Activated naive CD8-positive, alpha-beta T cell (primary cell): ENCODE data around the gene AIFM1.
A peak's percentile ranks its signal among the peaks of the same experiment; 100 is the strongest.

Experiments
- H3K27ac Mint-ChIP-seq: one replicate; pipeline ENCODE4 v1.8.0; 2021; ENCODE audit warnings: mixed read lengths
- H3K27me3 Mint-ChIP-seq: one replicate; pipeline ENCODE4 v1.8.0; 2021; ENCODE audit warnings: mixed read lengths
- H3K36me3 Mint-ChIP-seq: one replicate; pipeline ENCODE4 v1.8.0; 2021; ENCODE audit warnings: mixed read lengths
- H3K4me1 Mint-ChIP-seq: one replicate; pipeline ENCODE4 v1.8.0; 2021; ENCODE audit warnings: low read depth, mixed read lengths
- H3K4me3 Mint-ChIP-seq: one replicate; pipeline ENCODE4 v1.8.0; 2021; ENCODE audit warnings: mild to moderate bottlenecking, mixed read lengths
- H3K9me3 Mint-ChIP-seq: one replicate; pipeline ENCODE4 v1.8.0; 2021; ENCODE audit warnings: low read depth, mixed read lengths

The AIFM1 gene

GRCh38 chrX:130174937-130175336 lies 9.3 kb upstream of the AIFM1 start:
- peak overlapping the region; percentile 91 for H3K27ac Mint-ChIP-seq
- H3K27me3 Mint-ChIP-seq, result no peaks in the 10 kb centered on the region
- H3K4me1 Mint-ChIP-seq, result peaks cover 61% of the 10 kb centered on the region
- peaks cover 2% of the 10 kb centered on the region for H3K36me3 Mint-ChIP-seq
- no peaks in the 10 kb centered on the region for H3K9me3 Mint-ChIP-seq
- H3K4me3 Mint-ChIP-seq, result peak overlapping the region; percentile 0

GRCh38 chrX:130174045-130174704 lies 8.5 kb upstream of the AIFM1 start:
- Mint-ChIP-seq H3K4me3 (peak overlapping the region; percentile 93), H3K9me3 (no peaks in the 10 kb centered on the region), H3K27ac (peak overlapping the region; percentile 91), H3K27me3 (no peaks in the 10 kb centered on the region), H3K4me1 (peaks cover 53% of the 10 kb centered on the region), H3K36me3 (no peaks in the 10 kb centered on the region)

DNA sequence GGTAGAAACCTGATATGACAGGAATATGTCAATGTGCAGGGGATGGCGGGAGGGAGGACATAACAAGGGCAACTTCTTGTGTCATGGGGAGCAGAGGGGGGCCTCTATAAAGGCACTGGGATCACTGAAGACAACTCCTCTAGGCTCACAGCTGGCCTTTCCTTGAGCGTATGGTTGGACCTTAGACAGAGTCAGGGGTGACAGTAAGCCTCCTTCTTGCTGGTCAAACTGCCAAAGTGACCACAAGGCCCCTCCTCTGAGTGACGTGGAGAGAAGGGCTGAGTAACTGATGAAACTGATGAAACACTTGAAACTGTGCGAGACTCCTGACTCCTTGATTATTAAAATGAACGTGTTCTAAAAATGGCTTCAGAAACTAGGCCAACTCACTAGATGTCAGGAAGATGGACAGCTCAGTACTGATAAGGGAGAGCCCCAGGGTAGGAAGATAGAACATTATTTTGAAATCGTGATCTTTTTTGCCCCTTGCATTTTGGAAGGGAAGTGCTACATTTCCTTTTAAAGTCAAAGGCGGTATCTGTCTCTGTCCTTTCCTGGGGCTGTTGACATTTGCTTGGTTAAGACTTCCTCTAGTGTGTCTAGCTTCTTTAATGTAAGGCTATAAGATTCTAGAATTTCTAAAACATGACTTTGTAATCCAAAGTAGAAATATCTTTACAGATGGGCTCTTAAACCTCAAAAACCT lies 7.7 kb upstream of the AIFM1 start:
- Mint-ChIP-seq H3K27me3 (no peaks in the 10 kb centered on the region), H3K36me3 (no peaks in the 10 kb centered on the region), H3K4me1 (peaks cover 53% of the 10 kb centered on the region), H3K27ac (peak overlapping the region; percentile 91), H3K9me3 (no peaks in the 10 kb centered on the region), H3K4me3 (peak overlapping the region; percentile 93)

DNA sequence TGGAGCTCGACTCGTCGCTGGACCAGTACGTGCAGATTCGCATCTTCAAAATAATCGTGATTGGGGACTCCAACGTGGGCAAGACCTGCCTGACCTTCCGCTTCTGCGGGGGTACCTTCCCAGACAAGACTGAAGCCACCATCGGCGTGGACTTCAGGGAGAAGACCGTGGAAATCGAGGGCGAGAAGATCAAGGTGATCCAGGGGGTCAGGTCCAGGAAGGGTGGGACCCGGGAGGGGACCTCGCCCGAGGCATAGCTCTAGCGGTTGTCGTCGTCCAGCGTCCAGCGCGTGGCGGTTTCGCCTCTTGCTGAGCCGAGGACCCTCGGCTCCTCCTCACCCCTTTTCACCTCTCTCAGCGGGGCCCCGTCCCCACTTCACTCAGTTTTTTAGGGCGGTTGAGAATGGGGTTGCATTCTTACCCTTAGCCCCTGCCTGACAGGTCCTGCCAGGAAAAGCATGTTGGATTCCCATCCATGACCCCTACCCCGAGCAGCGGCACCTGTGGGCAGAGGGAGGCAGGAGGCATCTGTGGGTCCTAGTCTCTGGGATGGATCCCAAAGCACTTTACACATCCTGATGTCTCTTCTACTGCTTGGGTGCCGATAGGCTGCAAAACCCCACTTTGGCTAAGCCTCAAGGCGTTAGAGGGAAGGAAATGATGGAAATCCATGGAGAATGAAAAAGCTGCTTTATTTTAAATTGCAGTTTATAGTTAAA lies 6.6 kb upstream of the AIFM1 start:
- peak overlapping the region; percentile 93 for H3K4me3 Mint-ChIP-seq
- H3K27ac Mint-ChIP-seq, result peak overlapping the region; percentile 91
- no peaks in the 10 kb centered on the region for H3K27me3 Mint-ChIP-seq
- H3K4me1 Mint-ChIP-seq, result peaks cover 44% of the 10 kb centered on the region
- no peaks in the 10 kb centered on the region for H3K9me3 Mint-ChIP-seq
- H3K36me3 Mint-ChIP-seq, result no peaks in the 10 kb centered on the region

- Mint-ChIP-seq H3K27me3 (no peaks in the 10 kb centered on the region), H3K27ac (peak within 1 kb of the TSS; percentile 91), H3K36me3 (no peaks in the 10 kb centered on the region), H3K4me3 (peak within 1 kb of the TSS; percentile 93), H3K4me1 (peaks cover 43% of the 10 kb centered on the region), H3K9me3 (no peaks in the 10 kb centered on the region)
Measured at GRCh38 chrX:130171446-130172126, 5.9 kb upstream of the AIFM1 start, which contains the start of gene RAB33A. Gene RAB33A, plus strand, starts transcription at chrX:130171962. Its CDS starts 101 bp downstream, at chrX:130172063.

DNA sequence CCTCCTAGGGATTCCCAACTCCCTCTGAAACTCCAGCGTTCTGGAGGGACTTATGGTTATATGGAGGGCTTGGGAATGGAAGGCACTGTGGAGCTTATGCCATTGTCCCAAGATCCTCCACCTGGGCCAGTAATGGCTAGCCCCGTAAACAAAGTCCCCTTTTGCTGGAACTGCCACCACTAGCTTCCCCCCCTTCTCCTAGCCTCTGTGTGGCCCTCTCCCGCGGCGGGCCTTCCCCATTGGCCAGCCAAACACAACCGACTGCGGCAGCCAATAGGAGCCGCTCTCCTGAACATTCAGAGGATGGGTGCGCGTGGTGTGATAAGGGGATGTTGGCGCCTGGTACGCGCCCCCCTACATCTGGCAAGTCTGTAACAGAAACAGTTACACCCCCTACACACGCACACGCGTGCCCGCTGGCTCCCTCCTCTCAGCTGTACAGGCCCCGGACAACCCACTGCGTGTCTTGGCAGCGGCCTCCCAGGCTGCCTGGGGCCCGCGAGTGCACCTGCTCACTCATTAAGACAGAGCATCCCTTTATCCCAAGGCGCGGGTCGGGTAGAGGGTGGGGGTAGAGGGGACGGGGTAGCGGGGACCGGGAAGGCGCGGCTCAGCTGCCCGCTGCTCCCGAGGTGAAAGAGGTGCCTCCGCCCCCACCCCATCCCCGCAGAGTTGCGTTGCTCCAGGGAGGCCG lies 5.3 kb upstream of the AIFM1 start:
- Mint-ChIP-seq H3K27me3 (no peaks in the 10 kb centered on the region), H3K4me1 (peaks cover 37% of the 10 kb centered on the region), H3K9me3 (no peaks in the 10 kb centered on the region), H3K27ac (peak overlapping the region; percentile 68), H3K36me3 (no peaks in the 10 kb centered on the region), H3K4me3 (peak overlapping the region; percentile 93)

DNA sequence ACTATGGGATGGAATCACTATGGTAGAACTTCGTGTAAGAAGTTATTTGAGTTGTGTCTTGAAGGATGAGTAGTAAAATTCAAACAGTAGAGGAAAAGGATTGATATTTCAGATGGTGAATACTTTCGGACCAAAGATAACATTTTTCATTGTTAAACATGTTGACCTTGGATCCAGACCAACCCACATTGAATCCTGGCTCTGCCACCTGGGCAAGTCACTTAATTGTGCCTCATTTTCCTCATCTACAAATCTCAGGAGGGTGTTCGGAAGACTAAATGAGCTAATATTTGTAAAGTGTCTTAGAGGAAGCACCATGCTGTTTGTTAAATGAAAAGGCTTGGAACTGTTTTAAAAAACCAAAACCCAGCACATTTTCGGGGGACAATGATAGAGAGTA lies 1.4 kb upstream of the AIFM1 start:
- peak overlapping the region; percentile 90 for H3K4me3 Mint-ChIP-seq
- no peaks in the 10 kb centered on the region for H3K9me3 Mint-ChIP-seq
- peak overlapping the region; percentile 89 for H3K27ac Mint-ChIP-seq
- peaks cover 34% of the 10 kb centered on the region for H3K4me1 Mint-ChIP-seq
- H3K27me3 Mint-ChIP-seq, result no peaks in the 10 kb centered on the region
- no peaks in the 10 kb centered on the region for H3K36me3 Mint-ChIP-seq

- Mint-ChIP-seq H3K9me3 (no peaks in the 10 kb centered on the region), H3K36me3 (no peaks in the 10 kb centered on the region), H3K27ac (peak overlapping the region; percentile 89), H3K4me1 (peaks cover 36% of the 10 kb centered on the region), H3K27me3 (no peaks in the 10 kb centered on the region), H3K4me3 (peak overlapping the region; percentile 90)
Measured at GRCh38 chrX:130166503-130166777, 799 bp upstream of the AIFM1 start.

DNA sequence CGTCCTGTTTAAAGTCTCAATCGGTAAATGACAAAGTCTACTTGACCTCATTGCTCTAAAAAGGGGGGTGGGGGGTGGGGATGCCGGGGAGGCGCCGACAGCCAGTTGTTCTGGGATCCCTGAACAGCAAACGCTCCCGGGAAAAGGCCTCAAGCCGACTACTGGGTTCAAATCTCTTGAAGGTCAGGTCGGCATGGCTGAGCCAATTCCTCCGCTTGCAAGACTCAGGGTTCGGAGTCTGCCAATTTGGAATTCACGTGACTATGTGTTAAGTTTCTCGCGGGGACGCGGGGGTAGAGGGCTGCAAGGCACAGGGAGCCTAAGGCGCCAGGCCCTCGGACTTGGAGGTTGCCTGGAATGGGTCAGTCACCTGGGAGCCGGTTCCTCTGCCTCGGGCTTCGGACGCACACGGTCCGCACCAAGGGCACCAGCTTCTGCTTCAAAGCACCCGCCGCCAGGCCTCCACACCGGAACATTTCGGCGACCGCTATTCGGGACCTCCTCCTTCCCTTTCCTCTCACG lies 399 bp downstream of the AIFM1 start:
- Mint-ChIP-seq H3K4me3 (peak overlapping the region; percentile 90), H3K4me1 (peaks cover 34% of the 10 kb centered on the region), H3K36me3 (no peaks in the 10 kb centered on the region), H3K27ac (peak overlapping the region; percentile 89), H3K9me3 (no peaks in the 10 kb centered on the region), H3K27me3 (no peaks in the 10 kb centered on the region)

GRCh38 chrX:130163398-130163797 lies 2.2 kb downstream of the AIFM1 start:
- Mint-ChIP-seq H3K27me3 (no peaks in the 10 kb centered on the region), H3K4me3 (peak overlapping the region; percentile 59), H3K36me3 (no peaks in the 10 kb centered on the region), H3K9me3 (no peaks in the 10 kb centered on the region), H3K4me1 (peaks cover 42% of the 10 kb centered on the region), H3K27ac (no peak overlapping the region)

DNA sequence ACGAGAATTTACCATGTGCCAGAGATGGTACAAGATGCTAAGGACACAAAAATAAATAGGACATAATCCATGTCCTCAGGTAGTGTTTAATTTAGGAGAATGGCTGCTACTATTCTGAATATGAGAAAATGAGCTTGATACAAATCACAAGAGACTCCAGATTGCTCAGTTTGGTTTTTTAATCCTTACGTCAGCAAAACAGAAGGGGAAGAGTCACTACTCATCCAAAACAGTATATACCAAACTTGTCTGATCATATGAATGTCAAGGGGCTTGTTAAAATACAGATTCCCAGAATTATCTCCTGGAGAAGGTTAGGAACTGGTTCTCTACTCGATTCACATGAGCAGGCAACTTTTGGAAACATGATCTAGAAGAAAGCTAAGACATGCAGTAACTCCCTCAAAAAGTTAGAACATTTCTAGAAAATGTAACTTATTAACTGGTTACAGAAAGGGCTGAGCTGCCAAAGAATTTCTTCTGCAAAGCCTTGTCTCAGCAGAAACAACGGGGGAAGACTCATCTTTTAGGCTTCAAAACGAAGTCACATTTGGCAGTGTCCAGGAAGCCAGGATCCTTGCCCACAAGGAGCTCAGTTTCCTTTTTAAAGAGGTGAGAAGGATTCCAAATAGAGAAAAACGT lies 3.4 kb downstream of the AIFM1 start:
- peaks cover 42% of the 10 kb centered on the region for H3K4me1 Mint-ChIP-seq
- no peak overlapping the region for H3K27ac Mint-ChIP-seq
- H3K36me3 Mint-ChIP-seq, result no peaks in the 10 kb centered on the region
- no peaks in the 10 kb centered on the region for H3K9me3 Mint-ChIP-seq
- H3K27me3 Mint-ChIP-seq, result no peaks in the 10 kb centered on the region
- peak overlapping the region; percentile 45 for H3K4me3 Mint-ChIP-seq

DNA sequence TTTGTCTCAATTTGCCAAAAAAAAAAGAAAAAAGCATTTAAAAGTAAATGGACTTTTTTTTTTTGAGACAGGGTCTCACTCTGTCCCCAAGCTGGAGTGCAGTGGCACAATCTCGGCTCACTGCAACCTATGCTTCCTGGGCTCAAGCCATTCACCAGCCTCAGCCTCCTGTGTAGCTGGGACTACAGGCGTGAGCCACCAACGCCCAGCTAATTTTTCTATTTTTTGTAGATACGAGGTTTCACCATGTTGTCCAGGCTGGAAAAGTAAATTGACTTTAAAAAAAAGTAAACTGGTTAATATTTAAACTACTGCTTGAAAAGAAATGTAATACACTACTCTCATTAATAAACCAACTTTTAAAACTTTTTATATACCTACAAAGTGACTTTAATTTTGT lies 5.9 kb downstream of the AIFM1 start:
- Mint-ChIP-seq H3K27ac (no peak overlapping the region), H3K27me3 (no peaks in the 10 kb centered on the region), H3K4me1 (peaks cover 36% of the 10 kb centered on the region), H3K36me3 (no peaks in the 10 kb centered on the region), H3K9me3 (no peaks in the 10 kb centered on the region), H3K4me3 (no peak overlapping the region)

GRCh38 chrX:130158311-130158710 lies 7.3 kb downstream of the AIFM1 start:
- no peaks in the 10 kb centered on the region for H3K36me3 Mint-ChIP-seq
- no peaks in the 10 kb centered on the region for H3K9me3 Mint-ChIP-seq
- peaks cover 24% of the 10 kb centered on the region for H3K4me1 Mint-ChIP-seq
- no peak overlapping the region for H3K4me3 Mint-ChIP-seq
- no peak overlapping the region for H3K27ac Mint-ChIP-seq
- no peaks in the 10 kb centered on the region for H3K27me3 Mint-ChIP-seq

DNA sequence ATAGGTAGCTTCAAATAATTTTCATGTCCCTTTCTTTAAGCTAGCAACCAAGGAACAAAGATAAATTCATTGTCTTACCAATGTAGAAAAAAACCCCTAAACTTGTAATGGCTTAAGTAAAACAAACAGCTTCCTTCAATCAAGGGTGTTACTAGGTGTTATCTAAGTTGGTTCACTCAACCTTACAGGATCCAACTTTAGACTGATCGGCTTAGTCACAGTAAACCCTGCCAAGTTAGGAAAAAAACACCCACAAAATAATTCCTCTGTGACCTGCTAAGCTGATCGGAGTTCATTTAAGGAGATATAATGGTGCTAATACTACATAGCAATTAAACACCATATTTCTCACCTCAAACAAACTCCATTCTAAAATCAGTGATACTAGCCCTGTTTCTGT lies 10.1 kb downstream of the AIFM1 start:
- Mint-ChIP-seq H3K4me1 (peaks cover 13% of the 10 kb centered on the region), H3K36me3 (no peaks in the 10 kb centered on the region)

More for the DNA sequence above, 10.1 kb downstream of the AIFM1 start:
- H3K27me3 Mint-ChIP-seq, result no peaks in the 10 kb centered on the region
- no peak overlapping the region for H3K27ac Mint-ChIP-seq
- no peaks in the 10 kb centered on the region for H3K9me3 Mint-ChIP-seq
- no peak overlapping the region for H3K4me3 Mint-ChIP-seq
